22Rv1 (cell line): ENCODE data around the gene EIF1B.

Source experiments
- CTCF ChIP-seq: fragments of 450-650 bp; IDR thresholded peaks from 2 replicates; pipeline ENCODE4 v1.5.1; 2017; ENCODE audit warnings: mild to moderate bottlenecking
- ZFX ChIP-seq: fragments of 450-650 bp; IDR thresholded peaks from 2 replicates; pipeline ENCODE4 v1.6.1; 2017; ENCODE audit warnings: antibody characterized with exemption, borderline replicate concordance

DNA sequence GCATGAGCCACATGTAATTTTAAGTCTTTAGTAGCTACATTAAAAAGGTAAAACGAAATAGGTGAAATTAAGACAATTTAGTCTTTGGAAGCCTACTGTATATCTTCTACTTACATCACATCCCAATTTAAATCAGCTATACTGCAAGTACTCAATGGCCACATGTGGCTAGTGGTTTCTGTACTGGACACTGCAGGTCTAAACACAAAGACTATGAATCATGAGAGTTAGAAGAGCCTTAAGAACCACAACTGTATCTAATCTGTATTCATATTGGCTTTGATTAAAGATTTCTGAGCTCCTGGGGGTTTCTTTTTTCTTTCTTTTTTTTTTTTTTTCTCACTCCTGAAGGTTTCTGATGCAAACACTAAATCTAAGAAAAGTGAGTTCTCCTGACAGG is 2.3 kb upstream of the EIF1B start:
- TF ChIP-seq CTCF (no peak), ZFX (no peak)
